GM21526 (cell line): ENCODE measurements around the gene LRWD1.

Experiments used
- ATAC-seq: cut with Tn5 transposase; IDR thresholded peaks from one replicate; pipeline ENCODE4 v1.9.1; 2021; ENCODE audit warnings: moderate library complexity; ENCODE audit not compliant: unreplicated experiment, low FRiP score

Gene LRWD1

DNA sequence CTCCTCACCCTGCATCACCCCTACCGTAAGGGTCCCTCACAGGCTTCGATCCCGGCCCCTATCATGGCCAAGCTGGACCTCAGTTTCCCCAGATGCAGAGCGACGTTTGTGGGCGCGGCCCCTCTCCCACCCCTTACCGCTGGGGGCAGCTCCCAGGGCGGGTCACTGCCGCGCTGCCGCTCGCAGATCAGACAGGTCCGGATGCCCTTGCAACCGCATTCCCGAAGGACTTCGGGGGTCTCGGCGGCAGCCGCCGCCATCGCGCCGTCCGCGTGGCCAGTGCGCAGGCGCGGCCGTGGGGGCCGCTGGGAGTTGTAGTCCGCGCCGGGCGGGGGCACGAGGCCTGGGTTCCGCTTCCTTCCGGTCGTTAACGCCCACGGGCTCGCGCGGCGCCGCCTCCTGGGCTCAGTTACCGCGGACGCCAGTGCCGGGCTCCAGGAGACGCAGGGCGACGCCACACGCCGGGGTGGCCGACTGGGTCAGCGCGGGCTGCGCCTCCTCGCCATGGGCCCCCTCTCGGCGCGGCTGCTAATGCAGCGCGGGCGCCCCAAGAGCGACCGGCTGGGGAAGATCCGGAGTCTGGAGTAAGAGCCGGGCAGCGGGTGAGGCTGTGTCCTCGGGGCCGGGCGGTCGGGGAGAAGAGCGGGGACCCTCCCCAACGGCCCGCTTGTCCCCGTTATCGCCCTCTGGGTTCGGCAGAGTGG is at the start of gene LRWD1, which contains the start of gene ALKBH4:
LRWD1 (plus strand) TSS at position 408 of the 704 bp plus-strand sequence; CDS start at position 505, 97 bp downstream.
ALKBH4 (minus strand) TSS at position 287 of the 704 bp plus-strand sequence; CDS start at position 260, 27 bp downstream.
- peak; percentile 71 for ATAC-seq

DNA sequence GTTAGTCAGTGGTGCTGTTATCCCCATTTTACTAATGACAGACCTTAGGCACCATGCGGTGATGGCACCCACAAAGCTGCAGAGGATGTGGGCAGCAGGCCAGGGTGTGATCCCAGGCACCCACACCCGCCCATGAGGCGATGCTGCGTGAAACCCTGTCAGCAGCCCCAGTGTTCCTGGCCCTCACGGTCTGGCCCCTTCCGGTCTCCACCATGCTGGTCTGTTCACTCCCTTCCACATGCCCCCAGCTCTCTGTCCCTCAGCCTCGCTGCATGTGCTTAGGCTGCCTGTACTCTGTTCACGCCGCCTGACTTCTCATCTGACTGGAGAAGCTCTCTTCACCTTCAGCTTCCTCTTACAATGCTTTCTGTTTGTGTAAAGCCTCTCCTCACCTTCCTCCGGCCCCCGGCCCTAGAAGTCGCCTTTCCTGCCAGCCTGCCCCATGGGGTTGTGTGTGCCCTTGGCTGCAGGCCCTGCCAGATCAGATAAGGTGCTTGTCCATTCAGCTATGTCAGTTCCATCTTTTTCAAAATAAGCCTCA is 49.0 kb upstream of the LRWD1 start:
- ATAC-seq: no peak

DNA sequence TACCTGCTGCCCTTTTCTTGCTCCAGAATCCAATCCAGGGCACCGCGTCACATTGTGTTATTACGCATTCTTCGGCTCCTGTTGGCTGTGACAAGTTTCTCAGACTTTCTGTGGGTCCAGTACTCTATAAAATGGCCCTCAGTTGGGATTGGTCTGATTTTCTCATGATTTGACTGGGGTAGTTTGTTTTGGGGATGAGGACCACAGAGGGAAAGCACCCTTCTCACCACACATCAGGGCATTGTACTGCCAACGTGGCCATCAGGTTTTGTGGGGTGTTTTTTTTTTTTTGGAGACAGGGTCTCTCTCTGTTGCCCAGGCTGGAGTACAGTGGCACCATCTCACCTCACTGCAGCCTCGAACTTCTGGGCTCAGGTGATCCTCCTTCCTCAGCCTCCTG is 48.4 kb upstream of the LRWD1 start:
- no peak for ATAC-seq

DNA sequence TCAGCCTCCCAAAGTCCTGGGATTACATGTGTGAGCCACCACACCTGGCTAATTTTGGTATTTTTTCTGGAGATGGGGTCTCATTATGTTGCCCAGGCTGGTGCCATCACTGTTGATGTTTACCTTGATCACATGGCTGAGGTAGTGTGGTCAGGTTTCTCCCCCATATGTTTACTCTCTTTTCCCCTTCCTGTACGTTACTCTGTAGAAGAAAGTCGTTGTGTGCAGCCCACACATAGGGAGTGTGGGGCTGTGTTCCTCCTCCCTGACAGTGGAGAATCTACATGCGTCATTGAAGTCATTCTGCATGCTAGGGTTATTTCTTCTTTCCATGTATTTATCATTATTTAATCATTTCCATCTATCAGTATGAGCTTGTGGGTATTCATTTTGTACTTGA is 47.7 kb upstream of the LRWD1 start:
- ATAC-seq: no peak

DNA sequence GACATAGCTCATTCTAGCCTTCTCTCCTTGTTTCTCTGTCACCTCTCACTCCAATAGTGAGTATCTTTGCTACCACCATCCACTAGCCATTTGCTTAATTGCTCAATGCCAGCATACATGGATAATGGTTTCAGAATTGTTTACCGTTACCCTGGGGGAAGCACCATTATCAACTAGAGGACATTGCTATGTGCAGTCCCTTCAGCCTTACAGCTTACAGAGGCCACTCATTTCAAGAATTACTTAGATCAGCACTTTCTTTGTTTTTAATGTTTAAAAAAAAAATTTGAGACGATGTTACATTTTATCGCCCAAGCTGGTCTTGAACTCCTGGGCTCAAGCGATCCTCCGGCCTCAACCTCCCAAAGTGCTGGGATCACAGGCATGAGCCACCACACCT is 46.2 kb upstream of the LRWD1 start:
- no peak for ATAC-seq

DNA sequence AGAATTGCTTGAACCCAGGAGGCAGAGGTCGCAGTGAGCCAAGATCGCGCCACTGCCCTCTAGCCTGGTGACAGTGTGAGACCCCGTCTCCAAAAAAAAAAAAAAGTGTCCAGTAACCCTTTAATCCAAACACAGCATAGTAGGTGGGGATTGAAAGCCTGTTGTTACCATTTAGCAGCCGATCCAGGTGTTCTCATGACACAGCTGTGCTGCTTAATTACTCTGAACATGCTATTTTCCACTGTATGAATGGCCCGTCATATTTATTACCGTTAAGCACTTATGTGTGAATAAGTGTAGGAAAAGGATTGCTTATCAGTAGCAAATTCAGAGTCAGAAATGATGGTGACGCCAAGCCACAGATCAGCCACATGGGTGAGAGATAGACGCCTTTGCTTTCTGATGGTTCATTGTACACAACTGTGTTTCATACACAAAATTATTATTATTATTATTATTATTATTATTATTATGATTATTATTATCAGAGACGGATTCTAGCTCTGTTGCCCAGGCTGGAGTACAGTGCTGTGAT is 43.0 kb upstream of the LRWD1 start:
- ATAC-seq: no peak

DNA sequence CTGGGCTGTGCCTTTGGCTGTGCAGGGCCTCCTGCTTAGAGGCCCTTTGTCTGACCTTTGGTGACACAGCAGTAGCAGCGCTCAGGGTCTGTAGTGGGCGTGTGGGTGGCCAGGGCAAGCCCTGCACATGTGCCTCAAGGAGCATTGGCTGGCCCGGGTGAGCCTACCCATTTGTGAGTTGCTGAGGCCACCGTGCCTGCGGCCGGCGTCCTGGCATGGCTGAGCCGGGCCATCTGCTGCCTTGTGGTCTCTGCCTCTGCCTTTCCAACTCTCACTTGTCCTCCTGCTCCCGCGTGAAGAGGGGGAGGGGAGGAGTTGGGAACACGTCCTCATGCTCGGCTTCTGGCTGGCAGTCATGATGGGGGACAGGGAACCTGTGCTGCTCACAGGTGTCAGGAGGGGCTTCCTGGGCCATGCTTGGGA is 40.6 kb upstream of the LRWD1 start:
- no peak for ATAC-seq

DNA sequence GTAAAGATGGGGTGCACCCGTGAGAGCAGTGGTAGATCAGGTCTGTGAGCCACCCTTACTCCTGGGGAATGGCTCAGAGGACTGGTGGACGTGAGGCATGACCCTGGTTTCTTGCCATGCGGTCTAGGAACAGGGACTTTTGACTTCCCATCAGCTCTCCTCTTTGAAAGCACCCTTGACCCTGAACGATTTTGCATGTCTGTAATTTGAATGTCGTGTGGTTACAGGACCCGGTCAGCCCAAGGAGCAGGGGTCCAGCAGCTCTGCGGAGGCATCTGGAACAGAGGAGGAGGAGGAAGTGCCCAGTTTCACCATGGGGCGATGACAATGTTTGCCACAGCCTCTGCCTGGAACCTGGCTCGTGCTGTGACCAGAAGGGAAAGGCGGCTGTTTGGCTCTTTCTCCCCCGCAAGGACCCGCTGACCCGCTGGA is 40.0 kb upstream of the LRWD1 start:
- ATAC-seq: no peak

DNA sequence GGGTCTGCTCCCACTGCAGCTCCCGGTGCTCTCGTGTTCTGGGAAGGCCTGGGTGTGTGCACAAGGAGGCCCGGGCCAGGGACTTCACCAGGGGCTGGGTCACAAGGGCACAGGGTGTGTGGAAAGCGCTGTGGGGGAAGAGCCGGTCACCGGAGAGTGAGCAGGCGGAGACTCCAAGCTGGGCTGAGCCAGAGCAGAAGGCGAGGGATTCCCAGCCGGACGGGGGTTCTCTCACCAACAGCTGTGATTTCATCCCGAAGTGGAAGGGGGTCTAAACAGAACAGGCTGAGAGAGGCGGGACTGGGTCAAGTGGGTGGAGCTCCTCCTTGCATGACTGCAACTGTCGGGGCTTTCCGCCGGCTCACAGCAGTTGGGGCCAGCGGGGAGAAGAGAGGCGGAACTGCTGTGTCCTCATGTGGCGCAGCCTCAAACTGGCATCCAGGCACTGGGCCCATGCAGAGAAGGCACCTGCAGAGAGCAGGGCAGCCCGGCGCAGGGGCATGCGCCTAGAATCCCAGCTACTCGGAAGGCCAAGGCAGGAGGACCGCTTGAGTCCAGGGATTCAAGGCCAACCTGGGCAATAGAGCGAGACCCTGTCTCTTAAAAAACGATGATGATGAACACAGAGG is 39.0 kb upstream of the LRWD1 start:
- peak; percentile 56 for ATAC-seq

DNA sequence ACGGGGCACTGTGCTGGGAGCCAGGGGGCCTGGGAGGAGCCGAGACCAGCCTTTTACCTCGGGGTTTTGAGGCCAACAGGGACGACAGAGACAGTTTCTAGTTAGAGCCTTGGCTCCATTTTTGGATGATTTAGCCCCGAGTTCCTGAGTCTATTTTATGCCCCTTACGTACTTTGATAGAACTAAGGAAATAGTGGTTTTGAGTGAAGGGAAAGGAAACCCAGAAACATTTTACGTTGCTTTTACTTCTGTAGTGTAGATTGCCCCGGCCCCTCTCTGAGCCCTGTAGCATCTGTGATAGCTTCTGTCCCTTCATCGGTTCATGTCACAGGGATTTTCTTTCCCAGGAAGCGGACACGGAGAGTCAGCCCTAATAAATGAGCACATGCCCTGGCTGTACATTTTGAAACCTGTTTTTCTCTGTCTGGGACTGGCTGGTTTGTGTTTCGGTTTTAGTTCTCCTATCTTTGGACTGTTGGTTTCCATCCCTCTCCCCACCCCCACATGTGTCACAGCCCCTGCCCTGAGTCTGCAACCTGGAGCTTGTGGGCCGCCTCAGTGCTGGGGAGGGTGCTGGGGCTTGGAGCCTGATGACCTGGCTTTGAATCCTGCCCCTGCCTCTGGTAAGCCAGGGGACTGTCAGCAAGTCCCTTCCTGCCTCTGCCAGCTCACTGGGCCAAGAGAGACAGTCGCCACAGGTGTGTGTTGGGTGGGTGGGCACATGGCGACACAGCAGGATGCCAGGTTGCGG is 38.3 kb upstream of the LRWD1 start:
- ATAC-seq: peak; percentile 42

DNA sequence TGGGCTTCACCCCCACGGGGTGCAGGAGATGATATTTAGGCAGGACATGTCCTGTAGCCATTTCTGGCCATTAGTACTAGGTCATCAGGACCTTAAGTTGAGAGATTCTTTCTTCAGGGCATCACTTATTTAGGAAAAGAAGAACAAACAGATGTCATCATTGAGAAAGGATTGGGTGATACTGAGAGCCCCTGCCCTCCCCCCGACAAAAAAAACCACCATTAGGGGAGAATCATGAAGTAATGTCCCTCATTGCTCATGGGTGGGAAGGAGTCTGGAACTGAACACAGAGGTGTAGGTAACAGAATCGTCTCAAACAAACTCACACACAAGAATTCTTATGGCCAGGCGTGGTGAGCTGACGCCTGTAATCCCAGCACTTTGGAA is 37.8 kb upstream of the LRWD1 start:
- ATAC-seq: no peak

DNA sequence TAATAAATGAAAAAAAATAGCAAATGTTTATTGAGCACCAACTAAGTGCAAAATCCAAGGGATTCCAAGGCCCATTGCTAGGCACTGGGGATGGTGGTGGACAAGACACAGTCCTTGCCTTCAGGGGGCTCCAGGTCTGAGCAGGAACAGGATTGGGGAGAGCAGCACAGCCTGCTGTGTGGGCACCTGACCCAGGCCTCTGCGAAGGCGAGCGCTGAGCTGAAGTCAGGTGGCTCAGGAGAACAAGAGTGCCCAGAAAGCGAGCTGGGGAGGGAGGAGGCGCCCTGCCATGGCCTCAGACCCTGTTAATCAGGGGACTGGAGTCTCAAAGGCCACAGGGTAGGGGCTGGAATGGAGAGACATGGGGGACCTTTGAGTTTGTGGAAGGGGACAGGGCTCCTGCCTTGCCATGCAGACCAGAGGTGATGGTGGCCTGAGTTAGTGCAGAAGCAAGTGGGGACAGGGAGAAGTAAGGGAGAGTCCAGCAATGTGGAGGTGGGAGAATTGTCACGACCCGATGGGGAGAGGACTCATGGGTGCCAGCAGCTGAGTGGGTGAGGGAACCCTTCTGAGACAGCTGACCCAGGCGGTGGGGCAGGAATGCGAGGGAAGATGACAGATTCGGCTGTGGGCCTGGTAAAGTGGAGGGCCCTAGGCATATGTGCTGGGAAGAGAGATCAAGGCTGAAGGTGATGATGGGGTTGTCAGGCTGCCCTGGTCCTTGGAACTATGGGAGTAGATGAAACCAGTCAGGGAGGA is 35.5 kb upstream of the LRWD1 start:
- no peak for ATAC-seq

DNA sequence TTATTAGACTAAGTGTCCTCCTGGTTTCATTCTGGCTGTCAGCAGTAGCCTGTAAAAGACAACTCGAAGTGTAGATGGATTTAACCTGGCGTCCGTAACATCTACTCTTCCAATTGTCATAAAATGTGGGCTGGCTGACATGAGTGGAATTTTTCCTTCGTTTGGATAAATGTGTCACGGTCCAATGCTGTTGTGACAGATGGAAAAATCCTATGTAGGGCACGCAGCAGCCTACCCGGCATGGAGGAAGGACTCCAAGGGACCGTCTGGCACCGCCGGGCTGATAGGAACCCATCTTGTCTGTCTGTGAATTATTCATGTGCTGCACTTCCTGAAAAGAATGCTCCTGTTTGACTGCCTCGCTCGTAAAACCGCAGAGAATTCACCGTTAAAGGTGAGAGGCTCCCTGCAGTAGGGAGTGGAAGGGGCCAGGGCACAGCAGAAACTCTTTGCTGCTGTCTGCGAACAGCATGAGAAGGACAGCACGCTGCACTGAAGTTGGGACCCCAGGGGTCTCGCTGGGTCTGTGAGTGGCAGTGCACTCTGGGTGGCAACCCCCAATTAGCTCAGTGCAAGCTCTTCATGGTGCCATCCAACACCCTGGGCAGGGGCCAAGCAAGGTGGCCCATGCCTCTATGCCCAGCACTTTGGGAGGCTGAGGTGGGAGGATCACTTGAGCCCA is 33.0 kb upstream of the LRWD1 start:
- no peak for ATAC-seq

DNA sequence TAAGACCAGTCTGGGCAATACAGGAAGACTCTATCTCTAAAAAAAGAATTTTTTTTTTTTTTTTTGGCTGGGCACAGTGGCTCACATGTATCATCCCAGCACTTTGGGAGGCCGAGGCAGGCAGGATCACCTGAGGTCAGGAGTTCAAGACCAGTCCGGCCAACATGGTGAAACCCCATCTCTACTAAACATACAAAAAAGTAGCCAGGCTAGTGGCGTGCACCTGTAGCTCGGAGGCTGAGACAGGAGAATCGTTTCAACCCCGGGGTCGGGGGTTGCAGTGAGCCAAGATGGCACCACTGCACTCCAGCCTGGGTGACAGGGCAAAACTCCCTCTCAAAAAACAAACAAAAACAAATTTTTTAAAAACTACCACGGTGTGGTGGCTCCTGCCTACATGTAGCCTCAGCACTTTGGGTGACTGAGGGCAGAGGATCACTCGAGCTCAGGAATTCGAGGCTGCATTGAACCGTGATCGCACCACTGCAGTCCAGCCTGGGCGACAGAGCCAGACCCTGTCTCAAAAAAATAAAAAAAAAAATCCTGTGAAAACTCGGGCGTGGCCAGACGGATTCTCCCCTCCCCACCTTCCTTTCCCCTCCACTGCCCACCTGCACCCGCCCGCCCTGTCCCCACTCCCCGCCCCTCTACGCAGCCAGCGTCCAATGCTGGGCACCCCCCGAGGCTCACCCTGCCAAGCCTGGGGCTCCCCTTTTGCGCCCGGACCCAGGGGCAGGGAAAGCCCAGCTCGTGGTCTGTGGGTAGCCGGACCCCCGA is 32.2 kb upstream of the LRWD1 start:
- peak; percentile 18 for ATAC-seq

DNA sequence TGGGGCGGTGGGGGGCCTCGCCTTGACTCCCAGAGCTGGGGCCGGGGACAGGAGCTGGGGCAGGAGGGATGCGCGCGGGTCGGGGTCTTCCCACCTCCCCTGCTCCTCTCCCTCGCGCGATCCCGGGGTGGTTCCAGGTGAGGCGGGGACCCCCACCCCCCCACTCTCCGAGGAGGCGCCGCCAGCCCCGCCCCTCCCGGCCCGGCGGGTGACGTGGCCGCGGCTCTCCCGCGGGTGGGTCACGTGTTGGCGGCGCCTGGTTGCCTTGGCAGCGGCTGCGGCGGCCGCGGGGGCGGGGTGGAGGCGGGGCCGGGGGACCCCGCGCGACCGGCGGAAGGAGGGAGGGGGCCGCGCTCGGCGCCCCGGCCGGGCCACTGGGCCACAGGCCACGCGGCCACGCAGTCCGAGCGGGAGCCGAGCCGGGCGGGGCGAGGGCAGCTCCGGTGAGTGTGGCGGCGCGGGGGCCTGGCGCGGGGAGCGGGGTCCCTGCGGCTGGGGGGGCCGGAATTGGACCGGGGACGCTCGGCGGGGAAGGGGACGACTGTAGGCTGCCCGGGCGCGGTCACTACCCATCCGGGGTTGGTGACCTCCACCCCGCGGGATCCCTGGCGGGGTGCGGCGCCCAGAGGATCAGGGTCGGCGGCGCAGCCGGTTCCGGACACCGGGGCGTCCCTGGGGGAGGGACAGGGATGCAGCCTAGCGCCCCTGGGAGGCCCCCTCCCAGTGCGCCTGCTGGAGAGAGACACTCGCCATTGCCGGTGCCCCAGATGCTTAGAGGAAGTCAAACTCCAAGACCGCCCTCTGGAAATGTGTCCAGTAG is 31.4 kb upstream of the LRWD1 start, which contains the start of gene ORAI2:
ORAI2 (plus strand) TSS at position 357 of the 820 bp plus-strand sequence. CDS start 5,382 bp downstream, outside the sequence.
- ATAC-seq: peak; percentile 50

DNA sequence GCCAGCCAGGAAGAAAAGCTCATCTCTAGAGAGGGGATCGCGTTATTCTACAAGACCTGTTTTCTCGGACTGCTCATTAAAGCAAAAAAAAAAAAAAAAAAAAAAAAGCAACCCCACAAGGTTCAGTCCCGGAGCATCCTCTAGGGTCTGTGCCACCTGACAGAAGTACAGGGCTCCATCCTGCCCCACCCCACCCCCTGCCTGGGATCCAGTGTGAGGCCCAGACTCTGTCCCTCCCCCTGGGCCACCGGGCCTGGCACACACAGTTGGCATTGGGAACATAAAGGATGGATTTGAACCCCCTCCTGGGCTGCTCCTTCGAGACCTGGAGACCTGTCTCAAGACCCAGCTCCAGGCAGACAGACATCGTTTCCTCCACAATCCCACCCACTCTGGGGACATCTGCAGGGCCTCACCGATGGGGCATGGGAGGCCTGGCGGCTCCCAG is 30.7 kb upstream of the LRWD1 start:
- no peak for ATAC-seq

DNA sequence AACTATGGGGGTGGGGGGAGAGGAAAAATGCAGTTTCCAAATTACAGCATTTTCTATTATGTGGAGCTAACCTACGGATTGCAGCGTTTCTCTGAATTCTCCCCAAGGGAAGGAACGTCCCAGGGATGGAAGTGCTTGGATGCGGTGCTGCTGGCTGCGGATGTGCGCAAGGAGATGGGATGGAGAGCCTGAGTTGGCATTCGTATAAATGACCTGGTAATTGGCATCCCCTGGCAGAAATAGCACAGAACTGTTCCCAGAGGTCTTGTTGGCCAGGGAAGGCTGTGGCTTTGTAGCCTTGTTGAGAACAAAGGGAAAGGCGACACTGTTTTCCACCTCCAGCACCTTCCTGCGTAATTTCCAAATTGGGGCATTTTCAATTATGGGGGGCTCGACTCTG is 28.7 kb upstream of the LRWD1 start:
- no peak for ATAC-seq
